OCI-LY7 (cell line): Measurements from ENCODE around the gene MAX. TPM values are rescaled to one million over a fixed set of nuclear protein-coding genes. Genes with fewer than 3 reads are reported as not detected.

Experiments
- microRNA-seq: library from miRNA; unstranded; fragments of <30 nt; microRNA quantifications from one replicate; pipeline ENCODE4 v1.2.0, GENCODE V29; 2022; ENCODE audit warnings: borderline replicate concordance
- small RNA-seq: library from RNA; depleted of rRNA; stranded (forward); fragments of <200 nt; gene quantifications from one replicate; pipeline ENCODE3, GENCODE V24; 2014
- total RNA-seq, 2 experiments: library from RNA; depleted of rRNA in 1 of 2; stranded (reverse); fragments of >200 nt in 1 of 2; shearing (Covaris generic) in 1 of 2; gene quantifications; 2 replicates each; pipeline ENCODE4 v1.2.3, GENCODE V29; 2014 to 2022

MAX gene
- total RNA-seq, 2 experiments from 2014 or later: 58.3 to 94.1 TPM

Small RNAs within 50 kb of the gene (microRNA-seq; reads per million reads assigned to microRNA genes)
- not detected for gene MIR4706

Small RNAs within 50 kb of the gene (small RNA-seq; reads per million reads assigned to genes)
- 0.16 reads per million for gene MIR4706
- gene RNU2-14P: 41.7 reads per million, percentile 98 among the genes with 10 or more reads in this experiment

Other genes with a start within 250 kb of the MAX start
- gene SPTB, start 222.6 kb downstream of the MAX start, total RNA-seq (2014; rRNA removed; shearing (Covaris generic)): not detected in 2 replicates
- gene SPTB, start 222.6 kb downstream of the MAX start, total RNA-seq (2022): not detected in 2 replicates
- 33.0 and 34.0 TPM in 2 replicates for gene CHURC1, start 188.1 kb downstream of the MAX start, total RNA-seq (2014; rRNA removed; shearing (Covaris generic))
- gene CHURC1, start 188.1 kb downstream of the MAX start, total RNA-seq (2022): 54.6 and 72.5 TPM in 2 replicates
- gene GPX2, start 159.8 kb downstream of the MAX start, total RNA-seq (2014; rRNA removed; shearing (Covaris generic)): not detected in 2 replicates
- gene GPX2, start 159.8 kb downstream of the MAX start, total RNA-seq (2022): not detected in 2 replicates
- gene RAB15, start 130.2 kb downstream of the MAX start, total RNA-seq (2014; rRNA removed; shearing (Covaris generic)): 0.38 and 1.2 TPM in 2 replicates
- gene RAB15, start 130.2 kb downstream of the MAX start, total RNA-seq (2022): not detected in 2 replicates
- 6.3 and 9.2 TPM in 2 replicates for gene FNTB, start 115.6 kb downstream of the MAX start, total RNA-seq (2014; rRNA removed; shearing (Covaris generic))
- 12.0 and 18.0 TPM in 2 replicates for gene FNTB, start 115.6 kb downstream of the MAX start, total RNA-seq (2022)